ENCODE data around the gene ACSS1.

Gene ACSS1

GRCh38 chr20:24972341-24972740 lies 85.6 kb downstream of the ACSS1 start:
- H3K9ac ChIP-seq (ENCODE audit: insufficient read length, low read depth) = no peak overlapping the region
- H3K9me3 ChIP-seq (ENCODE audit: insufficient read depth, low read length) = peaks cover 19% of the 10 kb centered on the region
- H3K27me3 ChIP-seq (ENCODE audit: insufficient read depth, insufficient read length) = no peaks in the 10 kb centered on the region
- TF ChIP-seq ZNF274 (IDR thresholded peaks at IDR 0.05; ENCODE audit: low read depth, low read length) = no peak
- H3K36me3 ChIP-seq (ENCODE audit: insufficient read depth, insufficient read length, low read length) = peaks cover 64% of the 10 kb centered on the region
- DNase-seq (ENCODE audit: low read depth, low spot score) = no peak
- H3K4me3 ChIP-seq (ENCODE audit: insufficient read length, low read depth) = no peak overlapping the region
- no peaks in the 10 kb centered on the region for H3K4me1 ChIP-seq (ENCODE audit: insufficient read depth, insufficient read length)

- peaks cover 64% of the 10 kb centered on the region for H3K36me3 ChIP-seq (ENCODE audit: insufficient read depth, insufficient read length, low read length)
- H3K9ac ChIP-seq (ENCODE audit: insufficient read length, low read depth) = no peak overlapping the region
- no peaks in the 10 kb centered on the region for H3K27me3 ChIP-seq (ENCODE audit: insufficient read depth, insufficient read length)
- no peak overlapping the region for H3K4me3 ChIP-seq (ENCODE audit: insufficient read length, low read depth)
- DNase-seq (ENCODE audit: low read depth, low spot score) = no peak
- H3K4me1 ChIP-seq (ENCODE audit: insufficient read depth, insufficient read length) = no peaks in the 10 kb centered on the region
- H3K9me3 ChIP-seq (ENCODE audit: insufficient read depth, low read length) = peaks cover 14% of the 10 kb centered on the region
- no peak for TF ChIP-seq YY1 (IDR thresholded peaks at IDR 0.05; ENCODE audit: insufficient read depth, insufficient read length)
- TF ChIP-seq SUZ12 (IDR thresholded peaks at IDR 0.05; ENCODE audit: extremely low read depth, insufficient read depth, insufficient read length) = no peak
- no peak for TF ChIP-seq ZNF274 (IDR thresholded peaks at IDR 0.05; ENCODE audit: low read depth, low read length)
Measured at GRCh38 chr20:24971376-24972101, 86.4 kb downstream of the ACSS1 start.

- Histone ChIP-seq H3K27me3 (ENCODE audit: insufficient read depth, insufficient read length) (no peaks in the 10 kb centered on the region), H3K4me3 (ENCODE audit: insufficient read length, low read depth) (no peak overlapping the region), H3K9me3 (ENCODE audit: insufficient read depth, low read length) (peaks cover 7% of the 10 kb centered on the region; the same call in 1 of the 2 replicates), H3K9ac (ENCODE audit: insufficient read length, low read depth) (no peak overlapping the region), H3K36me3 (ENCODE audit: insufficient read depth, insufficient read length, low read length) (peaks cover 67% of the 10 kb centered on the region), H3K4me1 (ENCODE audit: insufficient read depth, insufficient read length) (no peaks in the 10 kb centered on the region)
- no peak for DNase-seq (ENCODE audit: low read depth, low spot score)
- TF ChIP-seq SUZ12 (IDR thresholded peaks at IDR 0.05; ENCODE audit: extremely low read depth, insufficient read depth, insufficient read length) (no peak), ZNF274 (IDR thresholded peaks at IDR 0.05; ENCODE audit: low read depth, low read length) (no peak), YY1 (IDR thresholded peaks at IDR 0.05; ENCODE audit: insufficient read depth, insufficient read length) (no peak)
Measured at GRCh38 chr20:24970754-24971153, 87.2 kb downstream of the ACSS1 start.

GRCh38 chr20:24970030-24970553 lies 87.8 kb downstream of the ACSS1 start:
- no peak overlapping the region for H3K9ac ChIP-seq (ENCODE audit: insufficient read length, low read depth)
- peaks cover 73% of the 10 kb centered on the region for H3K36me3 ChIP-seq (ENCODE audit: insufficient read depth, insufficient read length, low read length)
- no peaks in the 10 kb centered on the region for H3K4me1 ChIP-seq (ENCODE audit: insufficient read depth, insufficient read length)
- DNase-seq (ENCODE audit: low read depth, low spot score) = no peak
- TF ChIP-seq ZNF274 (IDR thresholded peaks at IDR 0.05; ENCODE audit: low read depth, low read length) = no peak
- TF ChIP-seq SUZ12 (IDR thresholded peaks at IDR 0.05; ENCODE audit: extremely low read depth, insufficient read depth, insufficient read length) = no peak
- no peak for TF ChIP-seq YY1 (IDR thresholded peaks at IDR 0.05; ENCODE audit: insufficient read depth, insufficient read length)
- H3K9me3 ChIP-seq (ENCODE audit: insufficient read depth, low read length) = 0 out of 2 replicates have a peak, but pooled peaks cover under 1% of the 10 kb centered on the region
- no peaks in the 10 kb centered on the region for H3K27me3 ChIP-seq (ENCODE audit: insufficient read depth, insufficient read length)
- no peak overlapping the region for H3K4me3 ChIP-seq (ENCODE audit: insufficient read length, low read depth)

- no peak for DNase-seq (ENCODE audit: low read depth, low spot score)
- Histone ChIP-seq H3K9me3 (ENCODE audit: insufficient read depth, low read length) (no peaks in the 10 kb centered on the region), H3K27me3 (ENCODE audit: insufficient read depth, insufficient read length) (no peaks in the 10 kb centered on the region), H3K9ac (ENCODE audit: insufficient read length, low read depth) (no peak overlapping the region), H3K4me1 (ENCODE audit: insufficient read depth, insufficient read length) (no peaks in the 10 kb centered on the region), H3K4me3 (ENCODE audit: insufficient read length, low read depth) (no peak overlapping the region), H3K36me3 (ENCODE audit: insufficient read depth, insufficient read length, low read length) (peaks cover 79% of the 10 kb centered on the region)
- TF ChIP-seq SUZ12 (IDR thresholded peaks at IDR 0.05; ENCODE audit: extremely low read depth, insufficient read depth, insufficient read length) = no peak
- TF ChIP-seq ZNF274 (IDR thresholded peaks at IDR 0.05; ENCODE audit: low read depth, low read length) = no peak
- no peak for TF ChIP-seq YY1 (IDR thresholded peaks at IDR 0.05; ENCODE audit: insufficient read depth, insufficient read length)
Measured at GRCh38 chr20:24969186-24970029, 88.5 kb downstream of the ACSS1 start.

- H3K36me3 ChIP-seq (ENCODE audit: insufficient read depth, insufficient read length, low read length) = peaks cover 85% of the 10 kb centered on the region
- TF ChIP-seq YY1 (IDR thresholded peaks at IDR 0.05; ENCODE audit: insufficient read depth, insufficient read length) (no peak), ZNF274 (IDR thresholded peaks at IDR 0.05; ENCODE audit: low read depth, low read length) (no peak), SUZ12 (IDR thresholded peaks at IDR 0.05; ENCODE audit: extremely low read depth, insufficient read depth, insufficient read length) (no peak)
- H3K9ac ChIP-seq (ENCODE audit: insufficient read length, low read depth) = no peak overlapping the region
- H3K9me3 ChIP-seq (ENCODE audit: insufficient read depth, low read length) = no peaks in the 10 kb centered on the region
- H3K4me1 ChIP-seq (ENCODE audit: insufficient read depth, insufficient read length) = no peaks in the 10 kb centered on the region
- DNase-seq (ENCODE audit: low read depth, low spot score) = no peak
- no peaks in the 10 kb centered on the region for H3K27me3 ChIP-seq (ENCODE audit: insufficient read depth, insufficient read length)
- no peak overlapping the region for H3K4me3 ChIP-seq (ENCODE audit: insufficient read length, low read depth)
Measured at GRCh38 chr20:24968278-24968800, 89.6 kb downstream of the ACSS1 start.
